Pancreas (tissue), 10 donors: ENCODE data around the gene CCT4. TPM values are rescaled to one million over a fixed set of nuclear protein-coding genes. Genes with fewer than 3 reads are reported as not detected.

Experiments used
- ATAC-seq, 4 donors: fragments of 200-7000 bp; cut with Tn5 transposase; one replicate each; pipeline versions ENCODE4 v1.8.0 to v1.9.1; 2020; ENCODE audit warnings: mild to moderate bottlenecking in 4 of 4, moderate library complexity in 4 of 4
- DNase-seq, 6 donors: peaks; one replicate each; pipeline ENCODE4 v3.0.0-alpha.2; 2020
- FAIRE-seq: peaks from 2 replicates; lab custom pipeline; 2012; peaks lifted over from hg19 to GRCh38; lab: Jason Lieb, UNC
- H3K27ac ChIP-seq, 4 donors: fragments of 200-600 bp; sonication (generic); 1 replicate in 3 of 4; 2 replicates in 1 of 4; pipeline versions ENCODE4 v1.5.0 to v1.8.0; 2020
- H3K27me3 ChIP-seq, 4 donors: fragments of 200-600 bp; one replicate each; pipeline ENCODE4 v1.8.0; 2021
- H3K36me3 ChIP-seq, 3 donors: fragments of 200-600 bp; sonication (generic) in 1 of 3; one replicate each; pipeline versions ENCODE4 v1.5.0 to v1.8.0; 2020 to 2021
- H3K4me1 ChIP-seq, 3 donors: fragments of 200-600 bp; one replicate each; pipeline ENCODE4 v1.8.0; 2021
- H3K4me3 ChIP-seq, 4 donors: fragments of 200-600 bp; sonication (generic) in 2 of 4; one replicate each; pipeline versions ENCODE4 v1.5.0 to v1.8.0; 2020 to 2021
- H3K9me3 ChIP-seq, 4 donors: fragments of 200-600 bp; one replicate each; pipeline ENCODE4 v1.8.0; 2021
- CTCF ChIP-seq, 4 donors: fragments of 200-600 bp; sonication (generic) in 3 of 4; IDR thresholded peaks; one replicate each; pipeline versions ENCODE4 v1.5.0 to v1.8.0; 2021; ENCODE audit warnings: antibody characterized with exemption in 4 of 4
- WGBS, 2 donors: extraction: QIAGEN DNeasy Blood & Tissue Kit; methylation state at CpG; one replicate each; pipeline ENCODE4 v1.1.7; 2013; 5-methylcytosine and 5-hydroxymethylcytosine counted together
- intact Hi-C, 3 donors: fragments of 100-400 bp; cut with DNase I; formaldehyde crosslinking; loops; one replicate each; pipeline versions ENCODE4 v1.11.1 to v1.14.2; 2022
- polyA plus RNA-seq, 2 donors: library from polyadenylated mRNA; stranded (reverse); fragments of 200-250 nt; gene quantifications; one replicate each; pipeline ENCODE4 v1.2.3, GENCODE V29; 2013
- total RNA-seq, 6 donors: library from RNA; stranded (reverse); fragmentation: NEBNext Ultra II Directional in 4 of 6; extraction: Animal tissue kit (Norgen Biotek cat#: 25700) in 4 of 6; gene quantifications; one replicate each; pipeline versions ENCODE4 v1.2.1 to v1.2.4, GENCODE V29; 2021 to 2023
- donor health status: healthy with polysubstance abuse.
- donor health status: DM: no; HTN: no; CAD: no; lungs with moderate emphysema.
- donor health status: DM: no; HTN: no; CAD: no.
- donor health status: control.
- donor health status: control.
- donor health status: Bipolar disorder and iron deficiency.
- donor health status: DM: yes; HTN: yes; CAD: no.
- donor health status: DM: no; HTN: no; CAD: no.
- donor health status: DM: no; HTN: no; CAD: no.
- donor health status: DM: yes; HTN: yes; CAD: no.

The CCT4 gene
- total and polyA plus RNA-seq, 8 donors, result 24.6 to 101 (median 68.3) TPM

- no peaks in the 10 kb centered on the region for H3K27me3 ChIP-seq
- H3K4me1 ChIP-seq, result peaks cover 0 to 7% (median 4%) of the 10 kb centered on the region in 3 donors
- H3K27ac ChIP-seq, result no peak overlapping the region
- no peaks in the 10 kb centered on the region for H3K36me3 ChIP-seq
- 88 to 93% methylated on average over 3 of the region's 3 CpGs for WGBS, 2 donors
- H3K9me3 ChIP-seq, result no peaks in the 10 kb centered on the region
- intact Hi-C loops, result no loop called here
- DNase-seq, result no peak
- ATAC-seq, result no peak
- FAIRE-seq, result no peak
- no peak overlapping the region for H3K4me3 ChIP-seq
- TF ChIP-seq CTCF (IDR thresholded peaks at IDR 0.05), result no peak
These were observed 31.2 kb downstream of the CCT4 start for GRCh38 chr2:61857224-61857623.

- intact Hi-C loops, result no loop called here
- no peaks in the 10 kb centered on the region for H3K27me3 ChIP-seq
- peaks cover 0 to 7% (median 4%) of the 10 kb centered on the region in 3 donors for H3K4me1 ChIP-seq
- peak overlapping the region; percentile 72 to 90 (median 74) for H3K27ac ChIP-seq
- TF ChIP-seq CTCF (IDR thresholded peaks at IDR 0.05), result no peak
- H3K9me3 ChIP-seq, result no peaks in the 10 kb centered on the region
- no peaks in the 10 kb centered on the region for H3K36me3 ChIP-seq
- DNase-seq, result peak in 2 of 6 donors; percentile 37 to 64
- no peak for FAIRE-seq
- 8 to 13% methylated on average over 9 of the region's 9 CpGs for WGBS, 2 donors
- peak overlapping the region in 3 of 4 donors; percentile 41 to 63 (median 61) for H3K4me3 ChIP-seq
- ATAC-seq, result peak; percentile 6 to 18 (median 13)
These were observed 33.2 kb downstream of the CCT4 start for GRCh38 chr2:61855318-61855613.

- no peak for FAIRE-seq
- peak overlapping the region; percentile 72 to 90 (median 80) for H3K27ac ChIP-seq
- H3K9me3 ChIP-seq, result no peaks in the 10 kb centered on the region
- H3K4me1 ChIP-seq, result peaks cover 0 to 7% (median 4%) of the 10 kb centered on the region in 3 donors
- no peaks in the 10 kb centered on the region for H3K36me3 ChIP-seq
- 1 to 2% methylated on average over 23 of the region's 23 CpGs for WGBS, 2 donors
- no peaks in the 10 kb centered on the region for H3K27me3 ChIP-seq
- no peak for TF ChIP-seq CTCF (IDR thresholded peaks at IDR 0.05)
- H3K4me3 ChIP-seq, result peak overlapping the region; percentile 41 to 78 (median 62)
- DNase-seq, result peak; percentile 82 to 95 (median 92)
- intact Hi-C loops, result no loop called here
- ATAC-seq, result peak; percentile 89 to 95 (median 90)
These were observed 33.7 kb downstream of the CCT4 start for GRCh38 chr2:61854564-61855317.

GRCh38 chr2:61853847-61854563, 34.5 kb downstream of the CCT4 start, which contains the start of gene FAM161A:
Gene FAM161A, minus strand, starts transcription at chr2:61854060. Its CDS starts 19 bp downstream, at chr2:61854041.
- H3K4me1 ChIP-seq, result peaks cover 0 to 7% (median 4%) of the 10 kb centered on the region in 3 donors
- H3K27me3 ChIP-seq, result no peaks in the 10 kb centered on the region
- peak; percentile 87 to 92 (median 90) for DNase-seq
- peak within 1 kb of the TSS; percentile 72 to 90 (median 80) for H3K27ac ChIP-seq
- no peak for FAIRE-seq
- H3K36me3 ChIP-seq, result no peaks in the 10 kb centered on the region
- intact Hi-C loops, result no loop called here
- no peaks in the 10 kb centered on the region for H3K9me3 ChIP-seq
- peak within 1 kb of the TSS; percentile 41 to 78 (median 62) for H3K4me3 ChIP-seq
- peak; percentile 86 to 96 (median 89) for ATAC-seq
- no peak for TF ChIP-seq CTCF (IDR thresholded peaks at IDR 0.05)
- WGBS, 2 donors, result 0% methylated on average over 50 of the region's 50 CpGs
